Suppressor macrophage (primary cell): ENCODE data around the gene SIPA1.

Experiments used
- DNase-seq, 4 experiments: peaks; one replicate each; pipeline ENCODE4 v3.0.0-alpha.2; 2020 to 2022

SIPA1 gene

GRCh38 chr11:65644837-65645236 lies 6.9 kb downstream of the SIPA1 start:
- DNase-seq, result no peak

GRCh38 chr11:65645710-65646109 lies 7.8 kb downstream of the SIPA1 start:
- no peak for DNase-seq

- no peak for DNase-seq
Measured at GRCh38 chr11:65646288-65646957, 8.5 kb downstream of the SIPA1 start.

- DNase-seq, result no peak
Measured at GRCh38 chr11:65646958-65647701, 9.2 kb downstream of the SIPA1 start.

GRCh38 chr11:65648997-65649493 lies 11.1 kb downstream of the SIPA1 start:
- no peak for DNase-seq

GRCh38 chr11:65649656-65650546 lies 12.0 kb downstream of the SIPA1 start:
- no peak for DNase-seq

- DNase-seq, result no peak
Measured at GRCh38 chr11:65650547-65651338, 12.8 kb downstream of the SIPA1 start.

- no peak for DNase-seq
Measured at GRCh38 chr11:65651339-65651588, 13.4 kb downstream of the SIPA1 start.

- peak in 2 of 4 experiments; percentile 14 to 18 for DNase-seq
Measured at GRCh38 chr11:65651589-65652510, 13.9 kb downstream of the SIPA1 start.

GRCh38 chr11:65652511-65653228 lies 14.8 kb downstream of the SIPA1 start:
- DNase-seq, result peak; percentile 97 to 99 (median 98)

GRCh38 chr11:65653229-65654225 lies 15.6 kb downstream of the SIPA1 start:
- DNase-seq, result no peak

GRCh38 chr11:65654375-65655349 lies 16.8 kb downstream of the SIPA1 start:
- DNase-seq, result no peak

- no peak for DNase-seq
Measured at GRCh38 chr11:65655570-65656332, 17.9 kb downstream of the SIPA1 start.

GRCh38 chr11:65657426-65657825 lies 19.5 kb downstream of the SIPA1 start:
- DNase-seq, result no peak

GRCh38 chr11:65658174-65659021 lies 20.5 kb downstream of the SIPA1 start:
- no peak for DNase-seq

GRCh38 chr11:65660038-65660437 lies 22.1 kb downstream of the SIPA1 start:
- no peak for DNase-seq
